Measurements from ENCODE around the gene SPATA12. TPM values are rescaled to one million over a fixed set of nuclear protein-coding genes. Genes with fewer than 3 reads are reported as not detected.

SPATA12 gene
- total and polyA plus RNA-seq, 2 of the 8 experiments (the other 6 are each of a cell fraction or from before 2014, with no cell fraction given): 0.19 to 0.97 TPM

- Histone ChIP-seq H4K5ac (ENCODE audit: insufficient read length, low read depth, low read length) (no peak overlapping the region), H3K9me3 (ENCODE audit: insufficient read depth in 2 of 2, low read depth in 1 of 2, low read length in 1 of 2) (no peaks in the 10 kb centered on the region), H3K14ac (ENCODE audit: insufficient read length) (no peak overlapping the region), H3K4me1 (replicated peaks in 1 of 4; ENCODE audit: control insufficient read depth in 3 of 4, insufficient read depth in 4 of 4, low read length in 3 of 4) (peaks cover 0 to 3% (median 1%) of the 10 kb centered on the region in 4 experiments; a peak in 5 of 7 replicates), H3K18ac (ENCODE audit: extremely low read depth, low read length) (no peak overlapping the region), H3K56ac (replicated peaks; ENCODE audit: insufficient read length, low read depth, low read length) (no peak overlapping the region), H3K27ac (ENCODE audit: low read depth, low read length) (no peak overlapping the region), H2AFZ (ENCODE audit: low read length) (no peak overlapping the region), H2BK120ac (replicated peaks; ENCODE audit: low read depth, low read length) (no peak overlapping the region), H3K27me3 (replicated peaks in 1 of 4; ENCODE audit: control insufficient read depth in 3 of 4, extremely low read depth in 1 of 4, insufficient read depth in 3 of 4, low read length in 3 of 4) (no peaks in the 10 kb centered on the region), H2BK20ac (ENCODE audit: low read length) (no peak overlapping the region), H3K23me2 (ENCODE audit: low read depth, low read length) (no peaks in the 10 kb centered on the region), H3K4ac (replicated peaks; ENCODE audit: insufficient read length, low read depth, low read length) (no peak overlapping the region), H3K23ac (ENCODE audit: insufficient read length) (no peak overlapping the region), H4K20me1 (replicated peaks in 1 of 2; ENCODE audit: control insufficient read depth in 1 of 2, insufficient read depth in 2 of 2, low read length in 2 of 2) (no peaks in the 10 kb centered on the region), H3K4me2 (ENCODE audit: insufficient read depth in 1 of 2, low read depth in 2 of 2, low read length in 2 of 2) (no peak overlapping the region), H3K36me3 (ENCODE audit: control insufficient read depth in 2 of 4, insufficient read depth in 4 of 4, low read length in 3 of 4) (peaks cover 0 to 8% (median 1%) of the 10 kb centered on the region in 4 experiments; a peak in 2 of 8 replicates), H3K9ac (replicated peaks in 1 of 4; ENCODE audit: extremely low read depth in 1 of 4, low read depth in 3 of 4, low read length in 3 of 4) (no peak overlapping the region), H2AK5ac (ENCODE audit: low read depth, low read length) (no peak overlapping the region), H3K4me3 (ENCODE audit: extremely low read depth in 1 of 4, insufficient read depth in 2 of 4, low read depth in 3 of 4, low read length in 4 of 4) (no peak overlapping the region), H4K91ac (replicated peaks; ENCODE audit: insufficient read length, low read length) (no peak overlapping the region), H2BK5ac (ENCODE audit: low read depth, low read length) (no peak overlapping the region), H3K79me1 (ENCODE audit: low read depth, low read length) (no peaks in the 10 kb centered on the region; the same call in 1 of the 2 replicates), H4K8ac (ENCODE audit: extremely low read depth, insufficient read depth, low read length) (no peak overlapping the region), H2BK15ac (ENCODE audit: low read length) (no peak overlapping the region), H3K79me2 (ENCODE audit: control insufficient read depth in 1 of 2, insufficient read depth in 2 of 2, low read length in 2 of 2) (no peaks in the 10 kb centered on the region), H2BK12ac (ENCODE audit: low read depth, low read length) (no peak overlapping the region)
- DNase-seq (ENCODE audit: low read depth in 1 of 2, low spot score in 2 of 2) (no peak), FAIRE-seq (no peak)
- no peak for TF ChIP-seq RAD21 (IDR thresholded peaks at IDR 0.05 in 1 of 2, conservative IDR thresholded peaks at IDR 0.05 in 1 of 2; ENCODE audit: low read depth in 2 of 2, low read length in 2 of 2)
- no peak for TF ChIP-seq GABPA (IDR thresholded peaks at IDR 0.05; ENCODE audit: borderline replicate concordance, insufficient read depth, low read length)
- no peak for TF ChIP-seq CREB1 (IDR thresholded peaks at IDR 0.05)
- no peak for TF ChIP-seq ATF3 (IDR thresholded peaks at IDR 0.05; ENCODE audit: insufficient read depth, low read depth, low read length)
- ChIA-PET CTCF (ENCODE audit: partially characterized antibody) (interaction anchor here (0.7 to 2.3 kb wide), 7 partner anchors 8 to 99 kb away, joined by 3 to 12 read pairs (median 3); no protein-coding TSS in a partner anchor), POLR2A (ENCODE audit: partially characterized antibody) (no interaction called here)
- WGBS, 2 experiments (ENCODE audit: extremely low coverage in 1 of 2, insufficient coverage in 1 of 2, insufficient read length in 1 of 2, insufficient replicate concordance in 2 of 2, low coverage in 1 of 2, low lambda C conversion rate in 2 of 2, missing lambda C conversion rate in 1 of 2): 89% methylated on average over 3 of the region's 3 CpGs; no CpG with 5 or more reads in 1 of the 2 experiments
Observed at GRCh38 chr3:57091521-57092273, 31.2 kb downstream of the SPATA12 start.
